22Rv1 (cell line): ENCODE results near the gene TMEM143.

ENCODE experiments used
- H3K27ac ChIP-seq: fragments of 450-650 bp; 2 replicates; pipeline ENCODE4 v1.5.1; 2017
- CTCF ChIP-seq: fragments of 450-650 bp; IDR thresholded peaks from 2 replicates; pipeline ENCODE4 v1.5.1; 2017; ENCODE audit warnings: mild to moderate bottlenecking
- ZFX ChIP-seq: fragments of 450-650 bp; IDR thresholded peaks from 2 replicates; pipeline ENCODE4 v1.6.1; 2017; ENCODE audit warnings: antibody characterized with exemption, borderline replicate concordance

The TMEM143 gene

DNA sequence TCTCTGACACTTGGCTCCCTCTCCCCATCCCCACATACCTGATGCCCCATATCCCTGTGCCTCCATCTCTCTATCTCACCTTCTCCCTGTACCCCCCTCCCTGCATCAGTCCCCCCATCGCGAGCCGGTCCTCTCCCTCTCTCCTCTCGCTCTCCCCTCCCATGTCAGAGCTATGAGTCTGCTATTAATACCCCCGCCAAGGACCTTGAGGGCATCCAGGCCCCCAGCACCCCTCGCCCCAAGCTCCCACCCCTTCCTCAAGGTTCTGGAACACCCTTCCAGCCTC is 31.4 kb upstream of the TMEM143 start:
- TF ChIP-seq CTCF (no peak), ZFX (no peak)
- H3K27ac ChIP-seq, result no peak overlapping the region

DNA sequence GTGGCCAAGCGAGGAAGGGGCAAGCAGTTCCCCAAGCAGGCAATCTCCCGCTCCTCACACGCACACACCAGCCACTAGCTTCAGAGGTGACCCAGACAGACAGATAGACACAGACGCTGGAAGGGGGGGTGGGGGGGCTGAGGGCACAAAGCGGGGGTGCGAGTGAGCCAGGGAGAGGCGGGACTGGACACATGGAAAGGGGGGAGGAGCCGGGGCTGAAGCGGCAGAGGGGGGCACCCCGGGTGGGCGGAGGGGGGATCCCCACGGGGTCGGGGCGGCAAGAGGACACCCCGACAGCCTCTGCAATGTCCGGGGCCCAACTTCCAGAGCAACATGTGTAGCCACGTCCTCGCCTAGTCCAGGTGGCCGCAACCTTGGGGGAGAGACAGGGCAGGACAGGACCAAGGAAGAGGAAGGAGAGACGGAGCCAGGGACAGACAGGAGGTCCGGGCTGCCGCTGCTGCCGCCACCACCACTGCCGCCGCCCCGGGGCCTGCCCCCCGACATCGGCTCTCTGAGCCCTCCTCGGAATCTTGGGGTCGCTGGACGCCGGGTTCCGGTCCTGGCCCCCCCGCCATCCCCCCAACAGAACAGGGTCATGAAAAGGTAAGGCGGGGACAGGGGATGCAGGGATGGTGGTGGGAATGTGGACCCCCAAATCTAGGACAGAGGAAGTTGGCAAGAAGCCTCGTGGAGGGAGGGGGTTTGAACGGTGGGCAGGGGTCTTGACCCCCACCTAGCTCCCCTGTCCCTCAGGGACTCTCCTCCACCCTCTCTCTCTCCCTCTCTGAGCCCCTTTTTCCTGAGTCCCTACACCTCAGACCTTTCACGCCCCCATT is 30.8 kb upstream of the TMEM143 start:
- H3K27ac ChIP-seq, result peak overlapping the region; percentile 76
- TF ChIP-seq CTCF (no peak), ZFX (no peak)

GRCh38 chr19:48393559-48394330 is 30.0 kb upstream of the TMEM143 start, which contains the start of gene GRIN2D:
Gene GRIN2D (plus strand): TSS chr19:48393668. CDS start chr19:48398393, 4,725 bp downstream.
- H3K27ac ChIP-seq, result peak within 1 kb of the TSS; percentile 76
- TF ChIP-seq ZFX (no peak), CTCF (no peak)

- H3K27ac ChIP-seq, result peak overlapping the region; percentile 76
- TF ChIP-seq ZFX (no peak), CTCF (no peak)
Observed at GRCh38 chr19:48392860-48393558, 29.3 kb upstream of the TMEM143 start.

DNA sequence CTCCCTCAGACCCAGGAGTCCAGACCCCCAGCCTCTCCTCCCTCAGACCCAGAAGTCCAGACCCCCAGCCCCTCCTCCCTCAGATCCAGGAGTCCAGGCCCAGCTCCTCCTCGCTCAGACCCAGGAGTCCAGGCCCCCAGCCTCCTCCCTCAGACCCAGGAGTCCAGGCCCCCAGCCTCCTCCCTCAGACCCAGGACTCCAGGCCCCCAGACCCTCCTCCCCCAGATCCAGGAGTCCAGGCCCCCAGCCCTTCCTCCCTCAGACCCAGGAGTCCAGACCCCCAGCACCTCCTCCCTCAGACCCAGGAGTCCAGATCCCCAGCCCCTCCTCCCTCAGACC is 28.2 kb upstream of the TMEM143 start:
- peak overlapping the region; percentile 88; the same call in 1 of the 2 replicates for H3K27ac ChIP-seq

GRCh38 chr19:48391100-48392005 is 27.6 kb upstream of the TMEM143 start, which contains the start of gene KDELR1:
Gene KDELR1 (minus strand): TSS chr19:48391551. CDS start chr19:48391358, 193 bp downstream.
- TF ChIP-seq ZFX (no peak), CTCF (peak; percentile 95)
- H3K27ac ChIP-seq, result peak within 1 kb of the TSS; percentile 88
